ENCODE measurements around the gene WFDC10A. TPM values are rescaled to one million over a fixed set of nuclear protein-coding genes. Genes with fewer than 3 reads are reported as not detected.

WFDC10A gene
- total RNA-seq, 2 donors from 2014 or later, result not detected

DNA sequence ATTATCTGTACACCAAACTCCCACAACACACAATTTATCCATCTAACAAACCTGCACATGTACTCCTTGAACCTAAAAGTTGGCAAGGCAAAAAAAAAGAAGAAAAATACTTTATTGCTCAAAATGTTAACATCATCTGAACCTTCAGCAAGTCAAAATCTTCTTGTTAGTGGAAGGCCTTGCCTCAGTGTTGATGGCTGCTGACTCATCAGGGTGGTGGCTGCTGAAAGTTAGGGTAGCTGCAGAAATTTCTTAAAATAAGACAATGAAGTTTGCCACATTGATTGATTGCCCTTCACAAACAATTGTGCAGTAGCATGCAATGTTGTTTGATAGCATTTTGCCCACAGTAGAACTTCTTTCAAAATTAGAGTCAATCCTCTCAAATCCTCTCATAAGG is 43.2 kb downstream of the WFDC10A start:
- TF ChIP-seq POLR2A (IDR thresholded peaks at IDR 0.05), result no peak
- no peak for TF ChIP-seq POLR2AphosphoS5 (IDR thresholded peaks at IDR 0.05)
- TF ChIP-seq, protein P1, sequence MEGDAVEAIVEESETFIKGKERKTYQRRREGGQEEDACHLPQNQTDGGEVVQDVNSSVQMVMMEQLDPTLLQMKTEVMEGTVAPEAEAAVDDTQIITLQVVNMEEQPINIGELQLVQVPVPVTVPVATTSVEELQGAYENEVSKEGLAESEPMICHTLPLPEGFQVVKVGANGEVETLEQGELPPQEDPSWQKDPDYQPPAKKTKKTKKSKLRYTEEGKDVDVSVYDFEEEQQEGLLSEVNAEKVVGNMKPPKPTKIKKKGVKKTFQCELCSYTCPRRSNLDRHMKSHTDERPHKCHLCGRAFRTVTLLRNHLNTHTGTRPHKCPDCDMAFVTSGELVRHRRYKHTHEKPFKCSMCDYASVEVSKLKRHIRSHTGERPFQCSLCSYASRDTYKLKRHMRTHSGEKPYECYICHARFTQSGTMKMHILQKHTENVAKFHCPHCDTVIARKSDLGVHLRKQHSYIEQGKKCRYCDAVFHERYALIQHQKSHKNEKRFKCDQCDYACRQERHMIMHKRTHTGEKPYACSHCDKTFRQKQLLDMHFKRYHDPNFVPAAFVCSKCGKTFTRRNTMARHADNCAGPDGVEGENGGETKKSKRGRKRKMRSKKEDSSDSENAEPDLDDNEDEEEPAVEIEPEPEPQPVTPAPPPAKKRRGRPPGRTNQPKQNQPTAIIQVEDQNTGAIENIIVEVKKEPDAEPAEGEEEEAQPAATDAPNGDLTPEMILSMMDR (IDR thresholded peaks at IDR 0.05), result no peak
- no peak for DNase-seq (ENCODE audit: low spot score)
- Histone ChIP-seq H3K9me3 (no peaks in the 10 kb centered on the region), H3K27ac (no peak overlapping the region), H3K4me3 (no peak overlapping the region), H3K27me3 (replicated peaks; ENCODE audit: insufficient read depth) (no peaks in the 10 kb centered on the region), H3K36me3 (no peaks in the 10 kb centered on the region), H3K4me1 (replicated peaks) (no peaks in the 10 kb centered on the region)
- intact Hi-C loops (cut with DNase I), result no loop called here

GRCh38 chr20:45679650-45680049 is 50.1 kb downstream of the WFDC10A start:
- Histone ChIP-seq H3K9me3 (no peaks in the 10 kb centered on the region), H3K27ac (no peak overlapping the region), H3K36me3 (no peaks in the 10 kb centered on the region), H3K27me3 (replicated peaks; ENCODE audit: insufficient read depth) (no peaks in the 10 kb centered on the region), H3K4me3 (no peak overlapping the region), H3K4me1 (replicated peaks) (no peaks in the 10 kb centered on the region)
- intact Hi-C loops (cut with DNase I), result no loop called here
- TF ChIP-seq, protein P1 (IDR thresholded peaks at IDR 0.05), result no peak
- TF ChIP-seq POLR2AphosphoS5 (IDR thresholded peaks at IDR 0.05), result no peak
- no peak for TF ChIP-seq POLR2A (IDR thresholded peaks at IDR 0.05)
- DNase-seq (ENCODE audit: low spot score), result no peak

Other genes with a start within 250 kb of the WFDC10A start
- 10 to 100 TPM; 33.7 to 34.4 TPM for gene DBNDD2, start 221.4 kb upstream of the WFDC10A start, total RNA-seq
- 100 to 1,000 TPM in 1 of 2 donors, 10 to 100 TPM in 1; 91.8 to 136 TPM for gene PIGT, start 213.6 kb upstream of the WFDC10A start, total RNA-seq
- gene WFDC2, start 160.0 kb upstream of the WFDC10A start, total RNA-seq, result 100 to 1,000 TPM in 1 of 2 donors, 10 to 100 TPM in 1; 100.0 to 122 TPM
- gene SPINT3, start 114.1 kb upstream of the WFDC10A start, total RNA-seq, result not detected
- gene WFDC6, start 90.3 kb upstream of the WFDC10A start, total RNA-seq, result 10 to 100 TPM in 1 of 2 donors, not detected in 1; 34.8 TPM
- gene EPPIN, start 82.3 kb upstream of the WFDC10A start, total RNA-seq, result 100 to 1,000 TPM in 1 of 2 donors, not detected in 1; 137 TPM
- not detected for gene WFDC8, start 50.5 kb upstream of the WFDC10A start, total RNA-seq
- gene WFDC9, start 1.5 kb downstream of the WFDC10A start, total RNA-seq, result not detected
- gene WFDC11, start 40.5 kb downstream of the WFDC10A start, total RNA-seq, result not detected
- not detected for gene WFDC13, start 72.3 kb downstream of the WFDC10A start, total RNA-seq
- not detected for gene WFDC10B, start 75.3 kb downstream of the WFDC10A start, total RNA-seq
- gene SPINT4, start 92.6 kb downstream of the WFDC10A start, total RNA-seq, result not detected
- gene WFDC3, start 162.1 kb downstream of the WFDC10A start, total RNA-seq, result 1 to 10 TPM in 1 of 2 donors, not detected in 1; 5.2 TPM
- 10 to 100 TPM; 21.8 to 35.5 TPM for gene DNTTIP1, start 162.2 kb downstream of the WFDC10A start, total RNA-seq
- 10 to 100 TPM in 1 of 2 donors, 1 to 10 TPM in 1; 2.2 to 10.9 TPM for gene UBE2C, start 182.9 kb downstream of the WFDC10A start, total RNA-seq
- 1 to 10 TPM; 2.1 to 3.0 TPM for gene TNNC2, start 197.6 kb downstream of the WFDC10A start, total RNA-seq
- 10 to 100 TPM; 60.4 to 68.4 TPM for gene SNX21, start 204.1 kb downstream of the WFDC10A start, total RNA-seq
- 10 to 100 TPM; 57.4 to 68.1 TPM for gene ACOT8, start 227.7 kb downstream of the WFDC10A start, total RNA-seq
- gene ZSWIM3, start 227.9 kb downstream of the WFDC10A start, total RNA-seq, result 10 to 100 TPM in 1 of 2 donors, 1 to 10 TPM in 1; 4.3 to 11.9 TPM